Sciatic nerve (tissue), 2 donors: Measurements from ENCODE around the gene KANSL1L. TPM values are rescaled to one million over a fixed set of nuclear protein-coding genes. Genes with fewer than 3 reads are reported as not detected.

Experiments used
- ATAC-seq: fragments of 200-7000 bp; cut with Tn5 transposase; one replicate; pipeline ENCODE4 v1.9.1; 2020; ENCODE audit warnings: mild to moderate bottlenecking, moderate library complexity
- DNase-seq: peaks from one replicate; pipeline ENCODE4 v3.0.0-alpha.2; 2020; ENCODE audit warnings: low spot score
- intact Hi-C: fragments of 100-400 bp; cut with DNase I; formaldehyde crosslinking; loops from one replicate; pipeline ENCODE4 v1.14.2; 2022
- total RNA-seq: library from RNA; stranded (reverse); fragmentation: NEBNext Ultra II Directional; extraction: Animal tissue kit (Norgen Biotek cat#: 25700); gene quantifications from one replicate; pipeline ENCODE4 v1.2.1, GENCODE V29; 2021
- donor health status: DM: no; HTN: no; CAD: no.
- donor health status: DM: no; HTN: no; CAD: no.

Gene KANSL1L
- total RNA-seq, 1 donor from 2014 or later, result 55.9 TPM

- DNase-seq (no peak), ATAC-seq (no peak)
- intact Hi-C loops, result no loop called here
Measured at GRCh38 chr2:210099940-210100339, 71.3 kb downstream of the KANSL1L start.

- DNase-seq (no peak), ATAC-seq (no peak)
- intact Hi-C loops, result no loop called here
Measured at GRCh38 chr2:210094787-210095186, 76.4 kb downstream of the KANSL1L start.

- intact Hi-C loops, result no loop called here
- DNase-seq (no peak), ATAC-seq (no peak)
Measured at GRCh38 chr2:210092791-210093190, 78.4 kb downstream of the KANSL1L start.

GRCh38 chr2:210086930-210087329, 84.3 kb downstream of the KANSL1L start:
- no peak for DNase-seq
- no peak for ATAC-seq
- intact Hi-C loops, result no loop called here

- intact Hi-C loops, result no loop called here
- DNase-seq (no peak), ATAC-seq (no peak)
Measured at GRCh38 chr2:210086292-210086691, 84.9 kb downstream of the KANSL1L start.

- DNase-seq (no peak), ATAC-seq (no peak)
- intact Hi-C loops, result no loop called here
Measured at GRCh38 chr2:210072922-210073509, 98.2 kb downstream of the KANSL1L start.

- ATAC-seq (no peak), DNase-seq (no peak)
- intact Hi-C loops, result no loop called here
Measured at GRCh38 chr2:210072493-210072892, 98.7 kb downstream of the KANSL1L start.

- DNase-seq (no peak), ATAC-seq (no peak)
- intact Hi-C loops, result no loop called here
Measured at GRCh38 chr2:210063306-210063705, 107.9 kb downstream of the KANSL1L start.

- DNase-seq, result no peak
- intact Hi-C loops, result no loop called here
- no peak for ATAC-seq
Measured at GRCh38 chr2:210055825-210056224, 115.4 kb downstream of the KANSL1L start.

- no peak for ATAC-seq
- DNase-seq, result no peak
- intact Hi-C loops, result no loop called here
Measured at GRCh38 chr2:210054696-210055095, 116.5 kb downstream of the KANSL1L start.

GRCh38 chr2:210050885-210051284, 120.3 kb downstream of the KANSL1L start:
- ATAC-seq (no peak), DNase-seq (no peak)
- intact Hi-C loops, result no loop called here

- DNase-seq, result no peak
- intact Hi-C loops, result no loop called here
- ATAC-seq, result no peak
Measured at GRCh38 chr2:210049831-210050230, 121.4 kb downstream of the KANSL1L start.

GRCh38 chr2:210046851-210047500, 124.2 kb downstream of the KANSL1L start:
- ATAC-seq (no peak), DNase-seq (no peak)
- intact Hi-C loops, result no loop called here

- ATAC-seq (no peak), DNase-seq (no peak)
- intact Hi-C loops, result no loop called here
Measured at GRCh38 chr2:210038078-210038477, 133.1 kb downstream of the KANSL1L start.

- DNase-seq (no peak), ATAC-seq (no peak)
- intact Hi-C loops, result no loop called here
Measured at GRCh38 chr2:210035679-210036078, 135.5 kb downstream of the KANSL1L start.

- ATAC-seq (no peak), DNase-seq (no peak)
- intact Hi-C loops, result no loop called here
Measured at GRCh38 chr2:210034087-210034683, 137.0 kb downstream of the KANSL1L start.

GRCh38 chr2:210028178-210028577, 143.0 kb downstream of the KANSL1L start:
- intact Hi-C loops, result no loop called here
- DNase-seq (no peak), ATAC-seq (no peak)

- ATAC-seq (no peak), DNase-seq (no peak)
- intact Hi-C loops, result no loop called here
Measured at GRCh38 chr2:210027608-210028007, 143.6 kb downstream of the KANSL1L start.

GRCh38 chr2:210022824-210023223, 148.4 kb downstream of the KANSL1L start:
- intact Hi-C loops, result no loop called here
- ATAC-seq, result no peak
- no peak for DNase-seq

GRCh38 chr2:210020138-210020537, 151.1 kb downstream of the KANSL1L start:
- intact Hi-C loops, result no loop called here
- ATAC-seq (no peak), DNase-seq (no peak)

- DNase-seq (no peak), ATAC-seq (no peak)
- intact Hi-C loops, result no loop called here
Measured at GRCh38 chr2:210009896-210010295, 161.3 kb downstream of the KANSL1L start.
